Neural cell (in vitro differentiated cells): Measurements from ENCODE around the gene BAAT. TPM values are rescaled to one million over a fixed set of nuclear protein-coding genes. Genes with fewer than 3 reads are reported as not detected.

ENCODE experiments used
- H2AFZ ChIP-seq: fragments of 200-600, 300-800 bp; sonication (generic), shearing (Covaris generic); 2 replicates; pipeline ENCODE4 v1.6.0; 2014; ENCODE audit warnings: low read depth, mild to moderate bottlenecking, antibody characterized with exemption, low read length, moderate library complexity
- H3F3A ChIP-seq: fragments of 200-600 bp; shearing (Covaris generic); 2 replicates; pipeline ENCODE4 v1.6.1; 2016; ENCODE audit warnings: mild to moderate bottlenecking, moderate library complexity, mixed read lengths, antibody characterized with exemption, low read length; ENCODE audit not compliant: insufficient read depth, poor library complexity, severe bottlenecking
- H3K27ac ChIP-seq: fragments of 200-600, 300-800 bp; sonication (generic), shearing (Covaris generic); 2 replicates; pipeline ENCODE4 v1.5.1; 2014; ENCODE audit warnings: mild to moderate bottlenecking, low read length, moderate library complexity
- H3K27me3 ChIP-seq: fragments of 300-800, 200-600 bp; sonication (generic), shearing (Covaris generic); 2 replicates; pipeline ENCODE4 v1.6.0; 2014; ENCODE audit warnings: mild to moderate bottlenecking, low read depth, low read length, moderate library complexity; ENCODE audit not compliant: insufficient read depth
- H3K36me3 ChIP-seq: fragments of 300-800, 200-600 bp; sonication (generic), shearing (Covaris generic); 2 replicates; pipeline ENCODE4 v1.5.1; 2014; ENCODE audit warnings: mild to moderate bottlenecking, antibody characterized with exemption, low read length, moderate library complexity; ENCODE audit not compliant: insufficient read depth
- H3K4me2 ChIP-seq: fragments of 300-800, 200-600 bp; sonication (generic), shearing (Covaris generic); 2 replicates; pipeline ENCODE4 v1.6.0; 2014; ENCODE audit warnings: mild to moderate bottlenecking, low read length
- H3K4me3 ChIP-seq: fragments of 300-800, 200-600 bp; sonication (generic), shearing (Covaris generic); 2 replicates; pipeline ENCODE4 v1.5.1; 2014; ENCODE audit warnings: mild to moderate bottlenecking, low read length, moderate library complexity
- H3K79me2 ChIP-seq: fragments of 200-600 bp; shearing (Covaris generic); replicated peaks from 2 replicates; pipeline ENCODE4 v1.6.0; 2014; ENCODE audit warnings: mild to moderate bottlenecking, low read length, moderate library complexity; ENCODE audit not compliant: insufficient read depth
- H3K9ac ChIP-seq: fragments of 300-800, 200-600 bp; sonication (generic), shearing (Covaris generic); 2 replicates; pipeline ENCODE4 v1.6.1; 2016; ENCODE audit warnings: mild to moderate bottlenecking, low read length, mixed read lengths
- H3K9me2 ChIP-seq: fragments of 200-600 bp; shearing (Covaris generic); 2 replicates; pipeline ENCODE4 v1.6.1; 2016; ENCODE audit warnings: mild to moderate bottlenecking, low read length, mixed read lengths; ENCODE audit not compliant: insufficient read depth
- H3K9me3 ChIP-seq: fragments of 200-600, 300-800 bp; sonication (generic), shearing (Covaris generic); 2 replicates; pipeline ENCODE4 v1.6.1; 2016; ENCODE audit warnings: mild to moderate bottlenecking, mixed run types, low read length, moderate library complexity, mixed read lengths
- H4K20me1 ChIP-seq: fragments of 200-600 bp; shearing (Covaris generic); 2 replicates; pipeline ENCODE4 v1.6.1; 2016; ENCODE audit warnings: mild to moderate bottlenecking, mixed run types; ENCODE audit not compliant: insufficient read depth
- EP300 ChIP-seq: fragments of 450-650 bp; conservative IDR thresholded peaks from 2 replicates; pipeline ENCODE4 v1.6.1; 2014; ENCODE audit warnings: antibody characterized with exemption, mild to moderate bottlenecking, moderate library complexity; ENCODE audit not compliant: poor library complexity, severe bottlenecking
- EZH2 ChIP-seq: fragments of 200-600, 300-800 bp; shearing (Covaris generic), sonication (generic); IDR thresholded peaks from 2 replicates; pipeline ENCODE4 v1.6.1; 2014; ENCODE audit warnings: antibody characterized with exemption, low read length, borderline replicate concordance, mild to moderate bottlenecking; ENCODE audit not compliant: insufficient read depth, poor library complexity, severe bottlenecking
- MXI1 ChIP-seq: fragments of 450-650 bp; conservative IDR thresholded peaks from 2 replicates; pipeline ENCODE4 v1.6.1; 2014; ENCODE audit warnings: antibody characterized with exemption, mild to moderate bottlenecking; ENCODE audit not compliant: poor library complexity, severe bottlenecking
- POLR2AphosphoS5 ChIP-seq: IDR thresholded peaks from 2 replicates; pipeline ENCODE4 v1.6.1; 2012
- RAD21 ChIP-seq: fragments of 450-650 bp; conservative IDR thresholded peaks from 2 replicates; pipeline ENCODE4 v1.6.1; 2014; ENCODE audit warnings: antibody characterized with exemption, mild to moderate bottlenecking, moderate library complexity
- SMC3 ChIP-seq: fragments of 450-650 bp; conservative IDR thresholded peaks from 2 replicates; pipeline ENCODE4 v1.6.1; 2014; ENCODE audit warnings: antibody characterized with exemption, mild to moderate bottlenecking, moderate library complexity; ENCODE audit not compliant: poor library complexity
- TAF1 ChIP-seq: IDR thresholded peaks from 2 replicates; pipeline ENCODE4 v1.6.1; 2012; ENCODE audit warnings: low read depth
- polyA plus RNA-seq: library from polyadenylated mRNA; depleted of rRNA; stranded (reverse); fragments of >200 nt; gene quantifications from 2 replicates; pipeline ENCODE4 v1.2.3, GENCODE V29; 2014
- TF ChIP-seq, protein P1 (sequence below): IDR thresholded peaks from 2 replicates; pipeline ENCODE4 v1.6.1; 2012; ENCODE audit warnings: borderline replicate concordance
- TF ChIP-seq, protein P2 (sequence below): fragments of 450-650 bp; IDR thresholded peaks from 2 replicates; pipeline ENCODE4 v1.5.1; 2014; ENCODE audit warnings: antibody characterized with exemption, mild to moderate bottlenecking, moderate library complexity; ENCODE audit not compliant: poor library complexity, severe bottlenecking

BAAT gene
- polyA plus RNA-seq, 1 donor from 2014 or later = 0.61 TPM

DNA sequence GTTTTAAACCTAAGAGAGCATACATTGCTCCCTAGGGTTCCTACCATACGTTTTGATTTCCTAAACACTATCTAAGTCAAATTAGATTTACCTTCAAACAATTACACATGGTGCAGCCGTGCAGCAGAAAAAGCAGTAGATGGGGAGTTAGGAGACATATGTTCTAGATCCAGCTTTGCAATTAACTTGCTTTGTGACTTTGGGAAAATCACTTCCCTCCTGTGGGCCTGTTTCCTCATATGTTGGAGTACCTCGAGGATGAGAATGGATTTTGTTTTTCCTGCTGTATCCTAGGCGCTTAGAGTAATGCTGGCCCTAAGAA lies 12.9 kb upstream of the BAAT start:
- TF ChIP-seq, protein P1, sequence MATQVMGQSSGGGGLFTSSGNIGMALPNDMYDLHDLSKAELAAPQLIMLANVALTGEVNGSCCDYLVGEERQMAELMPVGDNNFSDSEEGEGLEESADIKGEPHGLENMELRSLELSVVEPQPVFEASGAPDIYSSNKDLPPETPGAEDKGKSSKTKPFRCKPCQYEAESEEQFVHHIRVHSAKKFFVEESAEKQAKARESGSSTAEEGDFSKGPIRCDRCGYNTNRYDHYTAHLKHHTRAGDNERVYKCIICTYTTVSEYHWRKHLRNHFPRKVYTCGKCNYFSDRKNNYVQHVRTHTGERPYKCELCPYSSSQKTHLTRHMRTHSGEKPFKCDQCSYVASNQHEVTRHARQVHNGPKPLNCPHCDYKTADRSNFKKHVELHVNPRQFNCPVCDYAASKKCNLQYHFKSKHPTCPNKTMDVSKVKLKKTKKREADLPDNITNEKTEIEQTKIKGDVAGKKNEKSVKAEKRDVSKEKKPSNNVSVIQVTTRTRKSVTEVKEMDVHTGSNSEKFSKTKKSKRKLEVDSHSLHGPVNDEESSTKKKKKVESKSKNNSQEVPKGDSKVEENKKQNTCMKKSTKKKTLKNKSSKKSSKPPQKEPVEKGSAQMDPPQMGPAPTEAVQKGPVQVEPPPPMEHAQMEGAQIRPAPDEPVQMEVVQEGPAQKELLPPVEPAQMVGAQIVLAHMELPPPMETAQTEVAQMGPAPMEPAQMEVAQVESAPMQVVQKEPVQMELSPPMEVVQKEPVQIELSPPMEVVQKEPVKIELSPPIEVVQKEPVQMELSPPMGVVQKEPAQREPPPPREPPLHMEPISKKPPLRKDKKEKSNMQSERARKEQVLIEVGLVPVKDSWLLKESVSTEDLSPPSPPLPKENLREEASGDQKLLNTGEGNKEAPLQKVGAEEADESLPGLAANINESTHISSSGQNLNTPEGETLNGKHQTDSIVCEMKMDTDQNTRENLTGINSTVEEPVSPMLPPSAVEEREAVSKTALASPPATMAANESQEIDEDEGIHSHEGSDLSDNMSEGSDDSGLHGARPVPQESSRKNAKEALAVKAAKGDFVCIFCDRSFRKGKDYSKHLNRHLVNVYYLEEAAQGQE = no peak
- TF ChIP-seq EZH2 (no peak), POLR2AphosphoS5 (no peak), SMC3 (no peak), EP300 (no peak), MXI1 (no peak), RAD21 (no peak), TAF1 (no peak)
- TF ChIP-seq, protein P2, sequence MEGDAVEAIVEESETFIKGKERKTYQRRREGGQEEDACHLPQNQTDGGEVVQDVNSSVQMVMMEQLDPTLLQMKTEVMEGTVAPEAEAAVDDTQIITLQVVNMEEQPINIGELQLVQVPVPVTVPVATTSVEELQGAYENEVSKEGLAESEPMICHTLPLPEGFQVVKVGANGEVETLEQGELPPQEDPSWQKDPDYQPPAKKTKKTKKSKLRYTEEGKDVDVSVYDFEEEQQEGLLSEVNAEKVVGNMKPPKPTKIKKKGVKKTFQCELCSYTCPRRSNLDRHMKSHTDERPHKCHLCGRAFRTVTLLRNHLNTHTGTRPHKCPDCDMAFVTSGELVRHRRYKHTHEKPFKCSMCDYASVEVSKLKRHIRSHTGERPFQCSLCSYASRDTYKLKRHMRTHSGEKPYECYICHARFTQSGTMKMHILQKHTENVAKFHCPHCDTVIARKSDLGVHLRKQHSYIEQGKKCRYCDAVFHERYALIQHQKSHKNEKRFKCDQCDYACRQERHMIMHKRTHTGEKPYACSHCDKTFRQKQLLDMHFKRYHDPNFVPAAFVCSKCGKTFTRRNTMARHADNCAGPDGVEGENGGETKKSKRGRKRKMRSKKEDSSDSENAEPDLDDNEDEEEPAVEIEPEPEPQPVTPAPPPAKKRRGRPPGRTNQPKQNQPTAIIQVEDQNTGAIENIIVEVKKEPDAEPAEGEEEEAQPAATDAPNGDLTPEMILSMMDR = no peak
- H3K27me3 ChIP-seq = no peaks in the 10 kb centered on the region
- peak overlapping the region; percentile 72 for H3K4me3 ChIP-seq
- peak overlapping the region; percentile 75 for H2AFZ ChIP-seq
- H3K36me3 ChIP-seq = peaks cover 15% of the 10 kb centered on the region
- H3K79me2 ChIP-seq = peaks cover 78% of the 10 kb centered on the region
- no peaks in the 10 kb centered on the region for H3K9me3 ChIP-seq
- peak overlapping the region; percentile 88 for H3K27ac ChIP-seq
- no peaks in the 10 kb centered on the region for H4K20me1 ChIP-seq
- no peaks in the 10 kb centered on the region for H3F3A ChIP-seq
- H3K9me2 ChIP-seq = no peaks in the 10 kb centered on the region
- peak overlapping the region; percentile 83 for H3K9ac ChIP-seq
- H3K4me2 ChIP-seq = peak overlapping the region; percentile 90

DNA sequence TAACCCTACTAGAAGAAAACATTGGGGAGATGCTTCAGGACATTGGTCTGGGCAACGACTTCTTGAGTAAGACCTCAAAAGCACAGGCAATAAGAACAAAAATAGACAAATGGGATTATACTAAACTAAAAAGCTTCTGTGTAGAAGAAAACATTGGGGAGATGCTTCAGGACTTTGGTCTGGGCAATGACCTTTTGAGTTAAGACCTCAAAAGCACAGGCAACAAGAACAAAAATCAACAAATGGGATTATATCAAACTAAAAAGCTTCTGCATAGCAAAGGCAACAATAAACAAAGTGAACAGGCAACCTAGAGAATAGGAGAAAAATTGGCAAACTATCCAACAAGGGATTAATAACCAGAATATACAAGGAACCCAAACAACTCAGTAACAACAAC lies 9.9 kb upstream of the BAAT start:
- Histone ChIP-seq H4K20me1 (no peaks in the 10 kb centered on the region), H3K27me3 (no peaks in the 10 kb centered on the region)
- TF ChIP-seq TAF1 (no peak), EP300 (no peak), RAD21 (no peak), MXI1 (no peak), EZH2 (no peak), SMC3 (no peak), POLR2AphosphoS5 (no peak)
- TF ChIP-seq, protein P1 = no peak
- TF ChIP-seq, protein P2 = no peak

More for the DNA sequence above, 9.9 kb upstream of the BAAT start:
- Histone ChIP-seq H2AFZ (no peak overlapping the region), H3K9me3 (no peaks in the 10 kb centered on the region), H3F3A (no peaks in the 10 kb centered on the region), H3K27ac (no peak overlapping the region), H3K79me2 (peaks cover 72% of the 10 kb centered on the region), H3K4me3 (no peak overlapping the region), H3K36me3 (peaks cover 7% of the 10 kb centered on the region), H3K9me2 (no peaks in the 10 kb centered on the region), H3K4me2 (no peak overlapping the region), H3K9ac (no peak overlapping the region)
